Vagina (tissue), 2 donors: ENCODE measurements around the gene MACROD2.

Experiments used
- POLR2A ChIP-seq, 2 donors: fragments of 450-650 bp; IDR thresholded peaks; one replicate each; pipeline ENCODE4 v1.6.1; 2017; ENCODE audit warnings: antibody characterized with exemption in 2 of 2, mild to moderate bottlenecking in 2 of 2, moderate library complexity in 2 of 2
- POLR2AphosphoS5 ChIP-seq, 2 donors: sonication (generic); formaldehyde crosslinking; IDR thresholded peaks; one replicate each; pipeline ENCODE4 v1.9.0; 2017; ENCODE audit warnings: antibody characterized with exemption in 2 of 2, mild to moderate bottlenecking in 2 of 2, low read depth in 1 of 2; ENCODE audit not compliant: insufficient read depth in 1 of 2
- TF ChIP-seq, protein P1 (sequence below), 3 experiments: fragments of 450-650 bp in 2 of 3; fragments of 200-600 bp in 1 of 3; sonication (generic) in 1 of 3; IDR thresholded peaks; one replicate each; pipeline ENCODE4 v1.5.1; 2017 to 2019; ENCODE audit warnings: antibody characterized with exemption in 3 of 3, mild to moderate bottlenecking in 2 of 3, moderate library complexity in 2 of 3

DNA sequence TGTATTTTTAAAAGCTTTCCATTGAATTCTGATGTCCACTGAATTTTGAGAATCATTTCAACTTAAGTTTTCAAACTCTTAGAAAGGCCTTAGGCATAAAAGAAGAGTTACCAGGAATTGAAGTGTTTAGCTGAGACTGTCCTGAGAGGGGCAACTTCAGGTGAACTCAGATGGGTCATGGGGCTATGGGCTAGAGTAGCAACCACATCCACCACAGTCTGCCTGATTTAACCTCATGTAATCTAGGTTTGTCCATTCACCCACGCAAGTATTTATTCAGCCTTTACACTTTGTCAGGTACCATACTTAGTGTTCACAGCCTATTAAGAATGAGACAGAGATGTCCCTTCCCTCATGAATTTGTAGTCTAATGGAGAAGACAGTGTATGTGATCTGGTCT, 2076.9 kb downstream of the MACROD2 start:
- TF ChIP-seq, protein P1, sequence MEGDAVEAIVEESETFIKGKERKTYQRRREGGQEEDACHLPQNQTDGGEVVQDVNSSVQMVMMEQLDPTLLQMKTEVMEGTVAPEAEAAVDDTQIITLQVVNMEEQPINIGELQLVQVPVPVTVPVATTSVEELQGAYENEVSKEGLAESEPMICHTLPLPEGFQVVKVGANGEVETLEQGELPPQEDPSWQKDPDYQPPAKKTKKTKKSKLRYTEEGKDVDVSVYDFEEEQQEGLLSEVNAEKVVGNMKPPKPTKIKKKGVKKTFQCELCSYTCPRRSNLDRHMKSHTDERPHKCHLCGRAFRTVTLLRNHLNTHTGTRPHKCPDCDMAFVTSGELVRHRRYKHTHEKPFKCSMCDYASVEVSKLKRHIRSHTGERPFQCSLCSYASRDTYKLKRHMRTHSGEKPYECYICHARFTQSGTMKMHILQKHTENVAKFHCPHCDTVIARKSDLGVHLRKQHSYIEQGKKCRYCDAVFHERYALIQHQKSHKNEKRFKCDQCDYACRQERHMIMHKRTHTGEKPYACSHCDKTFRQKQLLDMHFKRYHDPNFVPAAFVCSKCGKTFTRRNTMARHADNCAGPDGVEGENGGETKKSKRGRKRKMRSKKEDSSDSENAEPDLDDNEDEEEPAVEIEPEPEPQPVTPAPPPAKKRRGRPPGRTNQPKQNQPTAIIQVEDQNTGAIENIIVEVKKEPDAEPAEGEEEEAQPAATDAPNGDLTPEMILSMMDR (IDR thresholded peaks at IDR 0.05): no peak
- TF ChIP-seq POLR2A (IDR thresholded peaks at IDR 0.05) (no peak), POLR2AphosphoS5 (IDR thresholded peaks at IDR 0.05; ENCODE audit: insufficient read depth in 1 of 2, low read depth in 1 of 2) (no peak)
